GM12878 (cell line): ENCODE results near the gene MAFB. TPM values are rescaled to one million over a fixed set of nuclear protein-coding genes. Genes with fewer than 3 reads are reported as not detected.
A peak's percentile ranks its signal among the peaks of the same experiment; 100 is the strongest.

ENCODE experiments used
- ATAC-seq: fragments of 200-7000 bp; cut with Tn5 transposase; 3 replicates; pipeline ENCODE4 v1.9.1; 2020; ENCODE audit warnings: mild to moderate bottlenecking, moderate library complexity
- BruUV-seq: library from RNA; stranded (reverse); fragments of 400-500 nt; replicated peaks from 2 replicates; lab custom pipeline; 2021; lab: Mats Ljungman, UMichigan
- CTCF ChIA-PET: fragments of 300-600 bp; sonication (Branson Sonifier 250); formaldehyde crosslinking; extraction: SDS; loops from one replicate; lab custom pipeline; 2021; ENCODE audit warnings: inconsistent platforms; lab: Yijun Ruan, JAX
- POLR2A ChIA-PET: fragments of 350-600 bp; formaldehyde crosslinking; extraction: SDS; loops from one replicate; lab custom pipeline; 2021; ENCODE audit warnings: inconsistent platforms; lab: Charles Lee
- RAD21 ChIA-PET: fragments of 300-600 bp; sonication (Branson Sonifier 250); formaldehyde crosslinking; loops from one replicate; lab custom pipeline; 2023; ENCODE audit warnings: antibody characterized with exemption; ENCODE audit not compliant: unreplicated experiment; lab: Charles Lee
- SMC1A ChIA-PET: fragments of 300-600 bp; sonication (Branson Sonifier 250); formaldehyde crosslinking; loops from one replicate; lab custom pipeline; 2023; ENCODE audit not compliant: unreplicated experiment, uncharacterized antibody; lab: Charles Lee
- DNase-seq: peaks from one replicate; pipeline ENCODE4 v3.0.0-alpha.2; 2011; ENCODE audit warnings: low read depth, low spot score
- FAIRE-seq: peaks from 3 replicates; lab custom pipeline; 2011; peaks lifted over from hg19 to GRCh38; lab: Jason Lieb, UNC
- H2AFZ ChIP-seq: 2 replicates; pipeline ENCODE4 v1.6.0; 2011; ENCODE audit warnings: low read depth, low read length, control low read depth; ENCODE audit not compliant: control insufficient read depth
- H3K27ac ChIP-seq: 2 replicates; pipeline ENCODE4 v1.5.1; 2011; ENCODE audit warnings: control low read depth; ENCODE audit not compliant: control insufficient read depth, insufficient read depth
- H3K27me3 ChIP-seq, 2 experiments: replicated peaks in 1 of 2; 2 replicates each; pipeline versions ENCODE4 v1.6.0 to v1.6.1; 2011; ENCODE audit warnings: low read length in 1 of 2; ENCODE audit not compliant: control insufficient read depth in 2 of 2, insufficient read depth in 2 of 2
- H3K36me3 ChIP-seq, 2 experiments: 2 replicates each; pipeline ENCODE4 v1.5.1; 2011; ENCODE audit warnings: low read length in 1 of 2; ENCODE audit not compliant: control insufficient read depth in 2 of 2, insufficient read depth in 2 of 2
- H3K4me1 ChIP-seq: 2 replicates; pipeline ENCODE4 v1.6.1; 2011; ENCODE audit warnings: mild to moderate bottlenecking, low read length, moderate library complexity, mixed read lengths; ENCODE audit not compliant: control insufficient read depth, insufficient read depth
- H3K4me2 ChIP-seq: 2 replicates; pipeline ENCODE4 v1.6.0; 2011; ENCODE audit warnings: control low read depth; ENCODE audit not compliant: control insufficient read depth, insufficient read depth
- H3K4me3 ChIP-seq: fragments of 200-600 bp; sonication (generic); 2 replicates; pipeline ENCODE4 v1.5.1; 2016
- H3K79me2 ChIP-seq: 2 replicates; pipeline ENCODE4 v1.6.0; 2011; ENCODE audit warnings: low read length; ENCODE audit not compliant: control insufficient read depth, insufficient read depth
- H3K9ac ChIP-seq: 2 replicates; pipeline ENCODE4 v1.8.0; 2011; ENCODE audit warnings: low read length, control low read depth, mixed read lengths; ENCODE audit not compliant: control insufficient read depth, insufficient read depth
- H3K9me3 ChIP-seq: replicated peaks from 3 replicates; pipeline ENCODE4 v1.5.1; 2011; ENCODE audit warnings: mild to moderate bottlenecking, low read length; ENCODE audit not compliant: control insufficient read depth, insufficient read depth
- H4K20me1 ChIP-seq: 2 replicates; pipeline ENCODE4 v1.6.0; 2011; ENCODE audit not compliant: control insufficient read depth, insufficient read depth
- CREM ChIP-seq: IDR thresholded peaks from 2 replicates; pipeline ENCODE4 v1.6.1; 2014; ENCODE audit warnings: antibody characterized with exemption, low read depth
- GABPA ChIP-seq: IDR thresholded peaks from 2 replicates; pipeline ENCODE4 v1.6.1; 2014; ENCODE audit warnings: antibody characterized with exemption, low read depth, mild to moderate bottlenecking, inconsistent platforms
- IRF3 ChIP-seq: fragments of 450-650 bp; IDR thresholded peaks from 2 replicates; pipeline ENCODE4 v1.6.1; 2014; ENCODE audit warnings: mild to moderate bottlenecking
- RB1 ChIP-seq: fragments of 450-650 bp; formaldehyde crosslinking; IDR thresholded peaks from 2 replicates; pipeline ENCODE4 v1.6.1; 2017; ENCODE audit warnings: mild to moderate bottlenecking, borderline replicate concordance
- SPI1 ChIP-seq: IDR thresholded peaks from 2 replicates; pipeline ENCODE4 v1.6.1; 2011; ENCODE audit warnings: low read depth, mild to moderate bottlenecking, low read length, moderate library complexity, borderline replicate concordance; ENCODE audit not compliant: insufficient read depth
- WGBS: methylation state at CpG from one replicate; pipeline ENCODE4 v1.1.6; 2016; ENCODE audit warnings: low lambda C conversion rate; ENCODE audit not compliant: insufficient replicate concordance, insufficient coverage; ENCODE audit errors: missing lambda C conversion rate; 5-methylcytosine and 5-hydroxymethylcytosine counted together
- in situ Hi-C: fragments of 300-500 bp; cut with MboI; formaldehyde crosslinking; loops from 9 replicates; pipeline ENCODE4 v1.14.3; 2018; ENCODE audit warnings: mixed read lengths
- intact Hi-C: fragments of 100-400 bp; cut with micrococcal nuclease; formaldehyde crosslinking; loops from one replicate; pipeline ENCODE4 v1.14.2; 2022; ENCODE audit not compliant: unreplicated experiment
- polyA plus RNA-seq, 11 experiments: library from polyadenylated mRNA; depleted of rRNA in 4 of 11; unstranded in 6 of 11; stranded (reverse) in 5 of 11; fragments of >200 nt; fragmentation: Nextera tagmentation in 4 of 11; fragmentation: Illumina TruSeq in 1 of 11; extraction: Ambion mirVana in 4 of 11; extraction: Trizol in 1 of 11; gene quantifications; 1 replicate in 1 of 11; 2 replicates in 10 of 11; pipeline versions ENCODE4 v1.2.1 to v1.2.3, GENCODE V29; 2011 to 2016; ENCODE audit warnings: inconsistent platforms in 2 of 11, missing spikeins in 2 of 11, low read depth in 1 of 11
- total RNA-seq, 4 experiments: library from RNA; depleted of rRNA in 3 of 4; stranded (reverse); fragments of >200 nt in 3 of 4; fragmentation: Illumina TruSeq in 1 of 4; extraction: Trizol in 1 of 4; gene quantifications; 2 replicates each; pipeline versions ENCODE4 v1.2.1 to v1.2.3, GENCODE V29; 2013 to 2021
- TF ChIP-seq, protein P1 (sequence below): IDR thresholded peaks from 2 replicates; pipeline ENCODE4 v1.6.1; 2012; ENCODE audit warnings: low read depth, low read length, improper control_type of control experiment

Gene MAFB
- total and polyA plus RNA-seq, 10 of the 15 experiments (the other 5 are each of a cell fraction or from before 2014, with no cell fraction given), result 0.01 to 0.08 (median 0.01) TPM; not detected in 7

GRCh38 chr20:40720099-40720498 lies 31.1 kb upstream of the MAFB start (continued):
- TF ChIP-seq, protein P1, sequence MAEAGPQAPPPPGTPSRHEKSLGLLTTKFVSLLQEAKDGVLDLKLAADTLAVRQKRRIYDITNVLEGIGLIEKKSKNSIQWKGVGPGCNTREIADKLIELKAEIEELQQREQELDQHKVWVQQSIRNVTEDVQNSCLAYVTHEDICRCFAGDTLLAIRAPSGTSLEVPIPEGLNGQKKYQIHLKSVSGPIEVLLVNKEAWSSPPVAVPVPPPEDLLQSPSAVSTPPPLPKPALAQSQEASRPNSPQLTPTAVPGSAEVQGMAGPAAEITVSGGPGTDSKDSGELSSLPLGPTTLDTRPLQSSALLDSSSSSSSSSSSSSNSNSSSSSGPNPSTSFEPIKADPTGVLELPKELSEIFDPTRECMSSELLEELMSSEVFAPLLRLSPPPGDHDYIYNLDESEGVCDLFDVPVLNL, result no peak
- TF ChIP-seq CREM (no peak), RB1 (no peak), IRF3 (no peak)

DNA sequence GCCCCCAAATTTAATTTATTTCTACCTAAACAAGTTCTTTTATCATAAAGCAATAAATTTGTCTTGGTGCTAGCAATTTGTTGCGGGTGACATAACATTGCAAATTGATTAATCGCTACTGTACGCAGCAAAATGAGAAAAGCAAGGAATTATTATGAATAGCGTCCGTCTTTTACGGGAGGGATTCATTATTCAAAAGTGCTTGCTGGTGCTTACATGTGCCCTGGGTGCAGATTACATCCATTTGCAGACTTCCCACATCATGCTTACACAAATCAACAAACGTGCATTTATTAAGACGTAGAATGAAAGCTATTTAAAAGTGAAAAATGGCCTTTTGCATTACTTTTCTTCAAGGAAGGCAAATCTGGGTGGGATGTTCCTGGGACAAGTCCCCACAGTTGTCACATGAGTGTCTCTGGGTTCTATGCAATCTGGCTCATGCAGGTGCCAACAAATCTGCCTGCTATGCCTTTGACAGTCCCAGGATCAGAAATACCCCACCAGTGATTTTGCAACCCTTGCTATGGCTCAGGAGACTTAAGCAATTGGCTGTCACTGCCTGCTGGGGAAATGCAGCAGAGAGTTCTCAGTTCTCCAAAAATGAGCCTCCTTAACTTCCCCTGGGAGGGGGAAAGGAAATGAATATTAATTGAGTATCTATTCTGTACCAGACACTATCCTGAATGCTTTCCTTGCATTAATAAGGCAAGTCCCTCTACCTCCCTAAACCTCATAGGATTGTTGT lies 30.1 kb upstream of the MAFB start:
- FAIRE-seq, result no peak
- ChIA-PET SMC1A (interaction anchor here (1.2 to 1.3 kb wide), 2 partner anchors 11 to 78 kb away, joined by 3 to 4 read pairs; no protein-coding TSS in a partner anchor), CTCF (interaction anchor here (1.0 to 1.3 kb wide), 4 partner anchors 12 to 244 kb away, joined by 3 to 4 read pairs (median 4); no protein-coding TSS in a partner anchor), RAD21 (interaction anchor here (1.3 kb wide), 1 partner anchor 831 kb away, joined by 3 read pairs; no protein-coding TSS in a partner anchor), POLR2A (no interaction called here)
- H3K27me3 ChIP-seq, result no peaks in the 10 kb centered on the region; a peak in 2 of 4 replicates
- no peaks in the 10 kb centered on the region for H3K79me2 ChIP-seq
- H3K27ac ChIP-seq, result no peak overlapping the region
- 46% methylated on average over 8 of the region's 8 CpGs for WGBS
- H3K36me3 ChIP-seq, result no peaks in the 10 kb centered on the region
- ATAC-seq, result no peak
- peaks cover 6% of the 10 kb centered on the region for H3K4me1 ChIP-seq
- H3K4me3 ChIP-seq, result no peak overlapping the region
- no TSS peak for BruUV-seq
- DNase-seq, result no peak
- intact Hi-C loops (no loop called here), in situ Hi-C loops (no loop called here)
- H3K4me2 ChIP-seq, result no peak overlapping the region
- no peaks in the 10 kb centered on the region for H4K20me1 ChIP-seq
- H2AFZ ChIP-seq, result no peak overlapping the region
- no peaks in the 10 kb centered on the region for H3K9me3 ChIP-seq
- TF ChIP-seq SPI1 (peak; percentile 27; the same call in 1 of the 2 replicates), GABPA (no peak)
- no peak overlapping the region for H3K9ac ChIP-seq
